OCI-LY7 (cell line): ENCODE data around the gene RGL1.

Source experiments
- CTCF ChIP-seq: fragments of 200-600 bp; sonication (generic); conservative IDR thresholded peaks from 2 replicates; pipeline ENCODE4 v1.5.1; 2014; ENCODE audit warnings: mild to moderate bottlenecking, antibody characterized with exemption, low read length, moderate library complexity, mixed read lengths
- EZH2phosphoT487 ChIP-seq: fragments of 200-600 bp; sonication (generic); IDR thresholded peaks from 2 replicates; pipeline ENCODE4 v1.6.1; 2018; ENCODE audit warnings: low read depth, borderline replicate concordance, mild to moderate bottlenecking, mixed run types, antibody characterized with exemption, low read length, moderate library complexity, mixed read lengths

- TF ChIP-seq CTCF: no peak
- TF ChIP-seq EZH2phosphoT487: no peak
These were observed 78.7 kb downstream of the RGL1 start for GRCh38 chr1:183883623-183884022.
